GM12875 (cell line): ENCODE measurements around the gene QARS1.

Source experiments
- H3K4me3 ChIP-seq: one replicate; pipeline ENCODE4 v1.5.1; 2011; ENCODE audit warnings: low read depth, low read length, control low read depth
- CTCF ChIP-seq: IDR thresholded peaks from 2 replicates; pipeline ENCODE4 v1.5.1; 2011; ENCODE audit warnings: low read depth, mild to moderate bottlenecking, control low read depth, inconsistent platforms, low read length, moderate library complexity, borderline replicate concordance; ENCODE audit not compliant: insufficient read depth

QARS1 gene

GRCh38 chr3:49110780-49111179 lies 6.2 kb upstream of the QARS1 start:
- H3K4me3 ChIP-seq, result no peak overlapping the region
- TF ChIP-seq CTCF, result no peak

- TF ChIP-seq CTCF, result no peak
- H3K4me3 ChIP-seq, result no peak overlapping the region
Observed at GRCh38 chr3:49108346-49108745, 3.8 kb upstream of the QARS1 start.

- no peak for TF ChIP-seq CTCF
- peak overlapping the region; percentile 63 for H3K4me3 ChIP-seq
Observed at GRCh38 chr3:49104052-49104426, 518 bp downstream of the QARS1 start.

- no peak for TF ChIP-seq CTCF
Observed at GRCh38 chr3:49100046-49100615, 4.4 kb downstream of the QARS1 start.

GRCh38 chr3:49098910-49099630 lies 5.5 kb downstream of the QARS1 start:
- no peak for TF ChIP-seq CTCF
- H3K4me3 ChIP-seq, result no peak overlapping the region

More at GRCh38 chr3:49100046-49100615, 4.4 kb downstream of the QARS1 start:
- H3K4me3 ChIP-seq, result no peak overlapping the region

GRCh38 chr3:49098429-49098828 lies 6.1 kb downstream of the QARS1 start:
- no peak overlapping the region for H3K4me3 ChIP-seq
- TF ChIP-seq CTCF, result no peak

- H3K4me3 ChIP-seq, result peak within 1 kb of the TSS; percentile 97
- peak; percentile 73 for TF ChIP-seq CTCF
Observed at GRCh38 chr3:49093853-49094767, 10.4 kb downstream of the QARS1 start, which contains the start of gene QRICH1. TSS of gene QRICH1 (minus strand) at chr3:49094071. CDS start at chr3:49077017, 17,054 bp downstream.
